ENCODE results near the gene CTDNEP1.

DNA sequence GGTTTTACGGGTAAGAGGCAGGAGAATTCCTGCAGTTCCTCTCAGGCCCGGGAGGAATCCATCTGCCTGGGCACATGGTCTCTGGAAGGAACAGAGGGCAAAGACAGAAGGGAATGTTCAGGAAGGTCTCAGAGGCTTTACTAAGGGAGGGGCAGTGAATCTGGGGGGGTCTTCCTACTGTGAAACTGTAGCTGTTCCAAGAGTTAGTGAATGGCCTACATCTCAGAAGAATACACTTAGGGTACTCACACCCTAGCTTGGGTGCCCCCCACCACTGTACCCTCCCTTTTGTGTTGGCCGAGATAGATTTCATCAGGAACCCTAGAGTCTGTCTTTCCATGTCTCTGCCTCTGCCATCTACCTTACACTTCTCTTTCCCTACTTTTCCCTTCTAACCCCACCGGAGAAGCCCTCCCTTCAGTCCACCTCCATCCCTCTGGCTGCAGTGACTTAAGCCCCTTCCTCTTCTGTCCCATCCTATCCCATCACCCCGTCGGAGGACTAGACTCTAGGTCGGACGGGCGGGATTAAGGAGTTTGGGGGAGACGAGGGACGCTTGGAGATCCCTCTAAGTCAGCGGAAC lies 32.2 kb downstream of the CTDNEP1 start:
- TF ChIP-seq, protein P1, sequence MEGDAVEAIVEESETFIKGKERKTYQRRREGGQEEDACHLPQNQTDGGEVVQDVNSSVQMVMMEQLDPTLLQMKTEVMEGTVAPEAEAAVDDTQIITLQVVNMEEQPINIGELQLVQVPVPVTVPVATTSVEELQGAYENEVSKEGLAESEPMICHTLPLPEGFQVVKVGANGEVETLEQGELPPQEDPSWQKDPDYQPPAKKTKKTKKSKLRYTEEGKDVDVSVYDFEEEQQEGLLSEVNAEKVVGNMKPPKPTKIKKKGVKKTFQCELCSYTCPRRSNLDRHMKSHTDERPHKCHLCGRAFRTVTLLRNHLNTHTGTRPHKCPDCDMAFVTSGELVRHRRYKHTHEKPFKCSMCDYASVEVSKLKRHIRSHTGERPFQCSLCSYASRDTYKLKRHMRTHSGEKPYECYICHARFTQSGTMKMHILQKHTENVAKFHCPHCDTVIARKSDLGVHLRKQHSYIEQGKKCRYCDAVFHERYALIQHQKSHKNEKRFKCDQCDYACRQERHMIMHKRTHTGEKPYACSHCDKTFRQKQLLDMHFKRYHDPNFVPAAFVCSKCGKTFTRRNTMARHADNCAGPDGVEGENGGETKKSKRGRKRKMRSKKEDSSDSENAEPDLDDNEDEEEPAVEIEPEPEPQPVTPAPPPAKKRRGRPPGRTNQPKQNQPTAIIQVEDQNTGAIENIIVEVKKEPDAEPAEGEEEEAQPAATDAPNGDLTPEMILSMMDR (IDR thresholded peaks at IDR 0.05; ENCODE audit: insufficient read depth, low read length, poor library complexity, severe bottlenecking) = no peak
- no peak for TF ChIP-seq EZH2phosphoT487 (conservative IDR thresholded peaks at IDR 0.05; ENCODE audit: low read length)
